ENCODE measurements around the gene CHD6.

GRCh38 chr20:41513829-41514228 is 104.3 kb downstream of the CHD6 start:
- TF ChIP-seq CTCF (conservative IDR thresholded peaks at IDR 0.05) (no peak), ZFX (IDR thresholded peaks at IDR 0.05) (no peak)

Measured in C4-2B (cell line).